Measurements from ENCODE around the gene HADHA. TPM values are rescaled to one million over a fixed set of nuclear protein-coding genes. Genes with fewer than 3 reads are reported as not detected.
A peak's percentile ranks its signal among the peaks of the same experiment; 100 is the strongest.

Gene HADHA
- total RNA-seq, 1 experiment from 2014 or later: 58.9 TPM

- peak; percentile 55 for DNase-seq (ENCODE audit: low spot score)
These were observed 850 bp upstream of the HADHA start for GRCh38 chr2:26245231-26245732.

GRCh38 chr2:26243470-26244308 is 743 bp downstream of the HADHA start:
- DNase-seq (ENCODE audit: low spot score): peak; percentile 48

GRCh38 chr2:26241928-26242436 is 2.5 kb downstream of the HADHA start:
- DNase-seq (ENCODE audit: low spot score): no peak

- no peak for DNase-seq (ENCODE audit: low spot score)
These were observed 6.0 kb downstream of the HADHA start for GRCh38 chr2:26238311-26238958.

GRCh38 chr2:26237868-26238267 is 6.6 kb downstream of the HADHA start:
- no peak for DNase-seq (ENCODE audit: low spot score)

GRCh38 chr2:26235089-26235488 is 9.3 kb downstream of the HADHA start:
- peak; percentile 16 for DNase-seq (ENCODE audit: low spot score)

- DNase-seq (ENCODE audit: low spot score): no peak
These were observed 13.6 kb downstream of the HADHA start for GRCh38 chr2:26230806-26231205.

- DNase-seq (ENCODE audit: low spot score): no peak
These were observed 14.8 kb downstream of the HADHA start for GRCh38 chr2:26229595-26229994.

GRCh38 chr2:26224095-26224494 is 20.3 kb downstream of the HADHA start:
- no peak for DNase-seq (ENCODE audit: low spot score)

GRCh38 chr2:26223018-26223417 is 21.4 kb downstream of the HADHA start:
- DNase-seq (ENCODE audit: low spot score): no peak

- DNase-seq (ENCODE audit: low spot score): no peak
These were observed 26.7 kb downstream of the HADHA start for GRCh38 chr2:26217720-26218119.

- no peak for DNase-seq (ENCODE audit: low spot score)
These were observed 27.8 kb downstream of the HADHA start for GRCh38 chr2:26216587-26216986.

- DNase-seq (ENCODE audit: low spot score): no peak
These were observed 28.6 kb downstream of the HADHA start for GRCh38 chr2:26215833-26216232.

- DNase-seq (ENCODE audit: low spot score): no peak
These were observed 29.7 kb downstream of the HADHA start for GRCh38 chr2:26214759-26215158.

GRCh38 chr2:26212011-26212410 is 32.4 kb downstream of the HADHA start:
- no peak for DNase-seq (ENCODE audit: low spot score)

- no peak for DNase-seq (ENCODE audit: low spot score)
These were observed 40.5 kb downstream of the HADHA start for GRCh38 chr2:26203906-26204305.

- DNase-seq (ENCODE audit: low spot score): no peak
These were observed 41.4 kb downstream of the HADHA start for GRCh38 chr2:26202981-26203490.

- no peak for DNase-seq (ENCODE audit: low spot score)
These were observed 46.9 kb downstream of the HADHA start for GRCh38 chr2:26197516-26197915.

- DNase-seq (ENCODE audit: low spot score): no peak
These were observed 47.6 kb downstream of the HADHA start for GRCh38 chr2:26196683-26197418.

GRCh38 chr2:26195040-26195984 is 49.1 kb downstream of the HADHA start:
- no peak for DNase-seq (ENCODE audit: low spot score)

Data from HT-29 (cell line).